Jurkat, Clone E6-1 (cell line): Measurements from ENCODE around the gene OSGIN1.
A peak's percentile ranks its signal among the peaks of the same experiment; 100 is the strongest.

Experiments
- DNase-seq: peaks from one replicate; pipeline ENCODE4 v3.0.0-alpha.2; 2011; ENCODE audit warnings: low read depth, low spot score
- H3K4me3 ChIP-seq: 2 replicates; pipeline ENCODE4 v1.5.1; 2011; ENCODE audit warnings: mild to moderate bottlenecking, low read length, control low read depth, moderate library complexity

Gene OSGIN1

GRCh38 chr16:83953796-83954576 lies 946 bp downstream of the OSGIN1 start:
- DNase-seq, result peak; percentile 83
- H3K4me3 ChIP-seq, result peak overlapping the region; percentile 60

- no peak for DNase-seq
- H3K4me3 ChIP-seq, result no peak overlapping the region
Measured at GRCh38 chr16:83954577-83955016, 1.6 kb downstream of the OSGIN1 start.

- no peak for DNase-seq
Measured at GRCh38 chr16:83955218-83956130, 2.4 kb downstream of the OSGIN1 start.

GRCh38 chr16:83956336-83957289 lies 3.6 kb downstream of the OSGIN1 start:
- H3K4me3 ChIP-seq, result no peak overlapping the region
- DNase-seq, result peak; percentile 57

More at GRCh38 chr16:83955218-83956130, 2.4 kb downstream of the OSGIN1 start:
- no peak overlapping the region for H3K4me3 ChIP-seq

GRCh38 chr16:83957296-83957855 lies 4.3 kb downstream of the OSGIN1 start:
- no peak overlapping the region for H3K4me3 ChIP-seq
- no peak for DNase-seq

- H3K4me3 ChIP-seq, result no peak overlapping the region
- DNase-seq, result no peak
Measured at GRCh38 chr16:83958137-83958845, 5.3 kb downstream of the OSGIN1 start.

- H3K4me3 ChIP-seq, result no peak overlapping the region
- DNase-seq, result no peak
Measured at GRCh38 chr16:83958846-83959565, 6.0 kb downstream of the OSGIN1 start.

- no peak for DNase-seq
- no peak overlapping the region for H3K4me3 ChIP-seq
Measured at GRCh38 chr16:83959656-83960434, 6.8 kb downstream of the OSGIN1 start.

- H3K4me3 ChIP-seq, result no peak overlapping the region
Measured at GRCh38 chr16:83960521-83961249, 7.6 kb downstream of the OSGIN1 start.

GRCh38 chr16:83961591-83961990 lies 8.6 kb downstream of the OSGIN1 start:
- DNase-seq, result no peak
- H3K4me3 ChIP-seq, result no peak overlapping the region

More at GRCh38 chr16:83960521-83961249, 7.6 kb downstream of the OSGIN1 start:
- DNase-seq, result no peak

GRCh38 chr16:83963277-83964119 lies 10.5 kb downstream of the OSGIN1 start:
- no peak for DNase-seq
- H3K4me3 ChIP-seq, result no peak overlapping the region

- H3K4me3 ChIP-seq, result no peak overlapping the region
- no peak for DNase-seq
Measured at GRCh38 chr16:83964684-83965443, 11.8 kb downstream of the OSGIN1 start.

GRCh38 chr16:83965444-83966152 lies 12.6 kb downstream of the OSGIN1 start:
- H3K4me3 ChIP-seq, result no peak overlapping the region
- no peak for DNase-seq

- no peak for DNase-seq
Measured at GRCh38 chr16:83966153-83966696, 13.2 kb downstream of the OSGIN1 start.

More at GRCh38 chr16:83966153-83966696, 13.2 kb downstream of the OSGIN1 start:
- no peak overlapping the region for H3K4me3 ChIP-seq
